HG02798 (cell line): Measurements from ENCODE around the gene SLC25A39.
A peak's percentile ranks its signal among the peaks of the same experiment; 100 is the strongest.
"Not testable (repeated sequence)": the region's sequence is repeated elsewhere in the genome, so short reads cannot be mapped to it uniquely, and the experiment has no call there.

Experiments used
- ATAC-seq: cut with Tn5 transposase; IDR thresholded peaks from one replicate; pipeline ENCODE4 v1.9.1; 2021; ENCODE audit warnings: mild to moderate bottlenecking; ENCODE audit not compliant: unreplicated experiment, poor library complexity

Gene SLC25A39

DNA sequence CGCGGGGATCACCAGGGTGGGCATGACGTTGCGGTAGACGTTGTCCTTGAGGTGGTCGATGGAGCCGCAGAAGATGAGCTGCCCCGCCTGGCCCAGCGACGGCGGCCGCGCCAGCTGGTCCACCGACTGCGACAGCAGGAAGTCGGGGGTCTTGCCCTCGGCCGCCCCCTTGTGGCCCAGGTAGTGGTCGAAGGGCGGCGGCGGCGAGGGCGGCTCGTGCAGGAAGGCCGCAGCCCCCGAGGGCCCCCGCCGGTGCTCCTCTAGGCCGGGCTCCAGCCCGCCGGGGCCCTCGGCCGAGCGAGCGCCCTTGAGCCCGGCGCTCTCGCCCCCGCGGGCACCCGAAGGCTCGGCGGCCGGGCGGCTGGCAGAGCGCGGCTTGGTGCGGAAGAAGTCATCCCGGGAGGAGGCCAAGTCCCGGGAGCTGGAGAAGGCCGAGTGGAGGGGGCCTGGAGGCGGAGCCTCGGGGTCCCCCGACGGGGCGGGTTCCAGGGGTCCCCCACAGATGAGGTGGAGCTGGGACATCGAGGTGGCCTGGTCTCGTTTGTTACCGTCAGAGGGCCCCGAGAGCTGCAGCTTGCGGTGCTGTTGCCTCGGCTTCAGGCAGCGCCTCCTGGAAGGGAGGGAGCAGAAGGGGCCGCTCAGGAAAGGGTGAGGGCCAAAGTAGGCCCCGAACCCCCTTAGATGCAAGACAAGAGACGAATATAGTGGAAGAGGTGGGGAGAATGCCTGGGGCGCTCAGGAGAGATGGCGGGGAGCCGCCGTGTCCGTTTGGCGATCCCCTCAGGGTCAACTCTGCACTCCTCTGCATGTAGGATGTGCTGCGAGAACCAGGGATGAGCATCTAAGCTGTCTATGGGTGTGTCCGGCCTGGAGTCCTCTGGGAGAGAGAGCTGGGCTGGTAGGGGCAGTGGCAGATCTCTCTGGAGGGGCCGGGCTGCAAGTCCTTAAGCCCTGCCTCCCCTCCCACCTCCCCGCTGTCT is 30.2 kb upstream of the SLC25A39 start:
- ATAC-seq, result no peak

DNA sequence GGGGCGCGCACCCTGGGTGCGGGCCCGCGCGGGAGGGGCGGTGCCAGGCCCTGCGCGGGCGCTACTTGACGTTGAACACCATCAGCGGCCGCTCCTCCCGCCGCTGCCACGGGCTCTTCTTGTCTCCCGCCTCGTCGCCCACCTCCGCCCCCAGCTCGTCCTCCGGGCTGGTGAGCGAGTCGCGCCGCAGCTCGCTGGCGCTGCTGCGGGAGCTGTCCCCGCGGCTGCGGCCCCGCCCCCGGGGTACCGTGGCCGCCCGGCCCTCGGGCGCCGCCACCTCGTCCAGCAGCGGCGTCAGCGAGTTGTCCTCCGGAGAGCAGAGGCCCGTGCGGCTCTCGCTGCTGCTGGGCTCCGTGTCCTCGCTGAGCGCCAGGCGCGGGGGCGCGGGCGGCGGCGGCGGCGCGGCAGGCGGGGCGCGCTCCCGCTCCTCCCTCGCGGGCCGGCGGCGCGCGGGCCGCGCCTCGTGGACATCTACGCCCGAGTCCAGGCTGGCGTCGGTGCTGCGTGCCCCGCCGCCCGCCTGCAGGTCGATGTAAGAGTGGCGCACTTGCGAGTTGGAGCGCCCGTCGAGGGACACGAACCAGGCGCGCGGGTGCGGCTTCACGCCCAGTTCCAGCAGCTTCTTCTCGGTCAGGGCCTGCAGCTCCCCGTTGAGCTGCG is 29.2 kb upstream of the SLC25A39 start:
- no peak for ATAC-seq

DNA sequence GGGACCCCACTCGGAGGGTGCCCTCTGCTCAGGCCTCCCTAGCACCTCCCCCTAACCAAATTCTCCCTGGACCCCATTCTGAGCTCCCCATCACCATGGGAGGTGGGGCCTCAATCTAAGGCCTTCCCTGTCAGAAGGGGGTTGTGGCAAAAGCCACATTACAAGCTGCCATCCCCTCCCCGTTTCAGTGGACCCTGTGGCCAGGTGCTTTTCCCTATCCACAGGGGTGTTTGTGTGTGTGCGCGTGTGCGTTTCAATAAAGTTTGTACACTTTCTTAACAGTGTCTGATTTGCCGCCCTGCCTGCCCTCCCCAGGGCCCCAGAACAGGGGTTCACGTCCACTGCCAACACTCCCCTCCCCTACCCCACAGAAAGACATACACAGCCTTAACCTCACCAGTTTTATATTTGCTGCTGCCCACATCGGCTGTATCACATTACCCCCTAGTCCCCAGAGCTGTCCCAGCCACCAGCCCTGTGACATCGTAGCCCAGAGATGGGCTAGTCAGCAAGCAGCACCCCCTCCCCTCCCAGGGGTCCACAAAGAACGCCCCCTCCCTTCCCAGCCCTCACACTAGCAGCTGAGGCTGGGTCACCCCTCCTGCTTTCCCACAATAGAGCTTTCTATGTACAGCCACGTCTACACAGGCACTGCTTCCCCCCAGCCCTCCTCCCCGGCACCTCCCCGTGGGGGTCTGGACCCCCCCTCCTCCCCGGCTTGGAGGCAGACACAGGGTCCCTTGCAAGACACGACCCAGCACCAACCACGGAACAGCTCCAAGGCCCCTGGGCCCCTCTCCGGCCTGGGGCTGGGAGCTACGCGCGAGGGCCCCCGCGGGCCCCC is 28.4 kb upstream of the SLC25A39 start:
- no peak for ATAC-seq

DNA sequence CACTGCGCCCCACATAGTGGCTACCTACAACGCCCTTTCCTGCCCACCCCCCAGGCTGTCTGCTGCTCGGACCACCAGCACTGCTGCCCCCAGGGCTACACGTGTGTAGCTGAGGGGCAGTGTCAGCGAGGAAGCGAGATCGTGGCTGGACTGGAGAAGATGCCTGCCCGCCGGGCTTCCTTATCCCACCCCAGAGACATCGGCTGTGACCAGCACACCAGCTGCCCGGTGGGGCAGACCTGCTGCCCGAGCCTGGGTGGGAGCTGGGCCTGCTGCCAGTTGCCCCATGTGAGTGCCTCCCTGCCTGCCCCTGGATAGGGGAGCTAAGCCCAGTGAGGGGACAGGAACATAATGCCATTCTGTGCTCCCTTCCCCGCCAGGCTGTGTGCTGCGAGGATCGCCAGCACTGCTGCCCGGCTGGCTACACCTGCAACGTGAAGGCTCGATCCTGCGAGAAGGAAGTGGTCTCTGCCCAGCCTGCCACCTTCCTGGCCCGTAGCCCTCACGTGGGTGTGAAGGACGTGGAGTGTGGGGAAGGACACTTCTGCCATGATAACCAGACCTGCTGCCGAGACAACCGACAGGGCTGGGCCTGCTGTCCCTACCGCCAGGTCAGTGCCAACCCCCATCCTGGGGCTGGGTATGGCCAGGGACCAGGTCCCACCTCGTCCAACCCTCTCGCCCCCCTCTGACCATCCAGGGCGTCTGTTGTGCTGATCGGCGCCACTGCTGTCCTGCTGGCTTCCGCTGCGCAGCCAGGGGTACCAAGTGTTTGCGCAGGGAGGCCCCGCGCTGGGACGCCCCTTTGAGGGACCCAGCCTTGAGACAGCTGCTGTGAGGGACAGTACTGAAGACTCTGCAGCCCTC is 27.6 kb upstream of the SLC25A39 start:
- no peak for ATAC-seq

DNA sequence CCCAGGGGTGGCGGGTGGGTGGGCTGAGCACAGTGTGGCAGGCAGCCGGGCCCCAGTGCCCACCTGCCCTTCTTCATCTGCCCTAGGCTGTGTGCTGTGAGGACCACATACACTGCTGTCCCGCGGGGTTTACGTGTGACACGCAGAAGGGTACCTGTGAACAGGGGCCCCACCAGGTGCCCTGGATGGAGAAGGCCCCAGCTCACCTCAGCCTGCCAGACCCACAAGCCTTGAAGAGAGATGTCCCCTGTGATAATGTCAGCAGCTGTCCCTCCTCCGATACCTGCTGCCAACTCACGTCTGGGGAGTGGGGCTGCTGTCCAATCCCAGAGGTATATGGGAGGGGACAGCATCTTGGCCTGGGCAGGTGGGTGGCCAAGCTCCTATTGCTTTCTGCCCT is 26.8 kb upstream of the SLC25A39 start:
- no peak for ATAC-seq

DNA sequence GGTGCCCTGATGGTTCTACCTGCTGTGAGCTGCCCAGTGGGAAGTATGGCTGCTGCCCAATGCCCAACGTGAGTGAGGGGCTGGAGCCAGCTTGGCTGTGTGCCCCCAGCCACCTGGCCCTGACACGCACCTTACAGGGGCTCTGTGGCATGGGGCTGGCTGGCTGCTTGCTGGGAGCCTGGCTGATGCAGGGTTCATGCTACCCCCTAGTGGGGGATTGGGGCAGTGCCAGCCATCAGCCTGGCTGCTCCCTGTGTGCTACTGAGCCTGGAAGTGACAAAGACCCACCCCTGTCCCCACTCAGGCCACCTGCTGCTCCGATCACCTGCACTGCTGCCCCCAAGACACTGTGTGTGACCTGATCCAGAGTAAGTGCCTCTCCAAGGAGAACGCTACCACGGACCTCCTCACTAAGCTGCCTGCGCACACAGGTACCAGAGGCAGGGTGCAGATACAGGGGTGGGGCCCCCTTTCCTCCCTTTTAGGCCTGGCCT is 26.2 kb upstream of the SLC25A39 start:
- ATAC-seq, result no peak

DNA sequence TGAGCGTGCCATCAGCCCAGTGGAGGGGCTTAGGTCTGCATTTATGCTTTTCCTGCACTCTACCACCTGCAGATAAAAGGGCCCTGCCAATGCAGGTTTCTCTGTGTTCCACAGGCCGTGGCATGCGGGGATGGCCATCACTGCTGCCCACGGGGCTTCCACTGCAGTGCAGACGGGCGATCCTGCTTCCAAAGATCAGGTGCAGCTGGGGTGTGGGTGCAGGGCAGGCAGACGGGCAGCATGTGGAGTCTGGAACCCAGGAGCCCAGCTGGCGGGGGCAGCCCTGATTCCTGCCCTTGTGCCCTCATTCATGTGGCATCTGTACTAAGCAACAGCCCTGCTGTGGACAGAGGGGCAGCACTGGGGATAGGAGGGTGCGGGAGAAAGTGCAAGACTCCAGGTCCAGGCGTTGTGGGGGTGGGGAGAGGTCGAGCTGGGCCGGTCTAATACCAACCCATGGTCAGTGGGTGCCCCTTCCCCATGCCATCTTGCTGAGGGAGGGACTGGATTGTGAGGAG is 25.0 kb upstream of the SLC25A39 start:
- ATAC-seq, result no peak

DNA sequence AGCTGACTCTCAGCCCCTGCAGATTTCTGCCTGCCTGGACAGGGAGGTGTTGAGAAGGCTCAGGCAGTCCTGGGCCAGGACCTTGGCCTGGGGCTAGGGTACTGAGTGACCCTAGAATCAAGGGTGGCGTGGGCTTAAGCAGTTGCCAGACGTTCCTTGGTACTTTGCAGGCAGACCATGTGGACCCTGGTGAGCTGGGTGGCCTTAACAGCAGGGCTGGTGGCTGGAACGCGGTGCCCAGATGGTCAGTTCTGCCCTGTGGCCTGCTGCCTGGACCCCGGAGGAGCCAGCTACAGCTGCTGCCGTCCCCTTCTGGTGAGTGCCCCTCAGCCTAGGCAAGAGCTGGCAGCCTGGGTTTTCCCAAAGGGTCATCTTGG is 24.4 kb upstream of the SLC25A39 start:
- no peak for ATAC-seq

DNA sequence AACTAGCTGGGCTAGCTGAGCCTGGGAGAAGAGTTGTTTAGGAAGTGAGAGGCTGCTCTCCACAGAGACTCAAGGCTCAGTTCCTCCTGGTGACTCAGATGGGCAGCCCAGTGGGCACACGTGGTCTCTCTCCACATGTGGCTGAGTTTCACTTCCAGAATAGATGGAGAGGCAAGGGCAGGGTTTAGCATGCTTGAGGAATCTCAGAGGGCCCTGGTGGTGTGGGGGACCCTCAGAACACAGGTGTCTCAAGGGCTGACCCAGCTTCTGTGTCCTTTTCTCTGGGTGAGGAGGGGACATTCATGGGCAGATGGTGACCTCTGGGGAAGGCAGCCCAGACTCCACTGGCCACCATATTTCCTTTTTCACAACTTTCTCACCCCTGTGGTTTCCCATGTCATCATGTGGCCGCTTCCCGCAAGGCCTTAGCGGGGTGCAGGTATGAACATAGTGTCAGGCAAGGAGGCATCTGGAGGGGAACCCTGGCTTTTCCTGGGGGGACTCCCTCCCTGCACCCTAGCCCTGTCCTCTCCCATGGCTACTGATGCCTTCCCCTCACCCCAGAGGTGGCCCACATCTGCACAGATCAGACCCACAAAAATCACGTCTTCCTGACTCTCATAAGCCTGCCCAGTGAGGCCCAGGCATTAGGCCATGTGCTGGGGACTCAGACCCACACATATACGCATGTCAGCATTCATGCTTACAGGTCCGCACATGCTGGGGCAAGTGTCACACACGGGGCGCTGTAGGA is 23.8 kb upstream of the SLC25A39 start:
- ATAC-seq, result peak; percentile 34

DNA sequence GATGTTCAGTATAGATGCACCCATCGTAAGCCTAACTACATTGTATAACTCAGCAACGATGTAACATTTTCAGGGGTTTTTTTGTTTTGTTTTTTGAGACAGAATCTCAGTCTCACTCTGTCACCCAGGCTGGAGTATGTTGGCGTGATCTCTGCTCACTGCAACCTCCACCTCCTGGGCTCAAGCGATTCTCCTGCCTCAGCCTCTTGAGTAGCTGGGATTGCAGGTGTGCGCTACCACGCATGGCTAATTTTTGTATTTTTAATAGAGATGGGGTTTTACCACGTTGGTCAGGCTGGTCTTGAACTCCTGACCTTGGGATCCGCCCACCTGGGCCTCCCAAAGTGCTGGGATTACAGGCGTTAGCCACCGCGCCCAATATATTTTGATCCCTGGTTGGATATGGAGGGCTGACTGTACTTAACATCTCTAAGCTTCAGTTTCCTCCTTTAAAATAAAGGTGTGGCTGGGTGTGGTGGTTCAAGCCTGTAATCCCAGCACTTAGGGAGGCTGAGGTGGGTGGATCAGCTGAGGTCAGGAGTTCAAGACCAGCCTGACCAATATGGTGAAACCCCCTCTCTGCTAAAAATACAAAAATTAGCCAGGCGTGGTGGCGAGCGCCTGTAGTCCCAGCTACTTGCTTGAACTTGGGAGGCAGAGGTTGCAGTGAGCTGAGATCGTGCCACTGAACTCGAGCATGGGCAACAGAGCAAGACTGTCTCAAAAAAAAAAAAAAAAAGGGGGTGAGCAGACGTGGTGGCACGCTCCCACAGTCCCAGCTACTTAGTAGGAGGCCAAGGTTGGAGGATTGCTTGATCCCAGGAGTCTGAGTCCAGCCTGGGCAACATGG is 22.8 kb upstream of the SLC25A39 start:
- ATAC-seq, result not testable (repeated sequence)

DNA sequence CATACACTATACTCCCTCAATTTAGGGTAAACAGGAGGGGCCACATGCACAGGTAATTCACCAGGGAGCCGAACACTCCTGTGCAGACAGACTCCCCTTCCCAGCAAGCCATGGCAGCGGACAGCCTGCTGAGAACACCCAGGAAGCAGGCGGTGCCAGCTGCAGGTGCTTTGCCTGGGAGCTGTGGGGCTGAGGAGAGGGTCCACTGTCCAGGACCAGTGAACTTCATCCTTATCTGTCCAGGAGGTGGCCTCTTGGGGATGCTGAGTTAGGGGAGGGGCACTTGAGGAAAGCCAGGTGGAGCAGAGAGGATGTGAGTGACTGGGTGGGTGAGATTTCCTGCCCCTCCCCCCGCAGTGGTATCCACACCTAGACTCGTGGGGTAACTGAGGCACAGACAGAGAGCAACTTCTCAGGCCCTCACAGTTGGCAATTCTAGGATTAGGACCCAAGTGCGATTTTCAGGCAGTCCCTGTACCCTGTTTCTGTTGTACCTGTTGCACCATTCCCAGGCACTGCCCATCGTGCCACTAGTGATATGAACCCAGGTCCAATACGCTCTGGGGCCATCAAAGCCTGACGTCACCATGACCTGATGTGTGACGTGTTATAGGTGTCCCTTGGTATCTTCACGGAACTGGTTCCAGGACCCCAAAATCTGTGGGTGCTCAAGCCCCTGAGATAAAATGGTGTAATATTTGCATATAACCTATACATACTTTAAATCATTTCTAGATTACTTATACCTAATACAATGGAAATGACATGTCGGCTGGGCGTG is 21.6 kb upstream of the SLC25A39 start:
- no peak for ATAC-seq

DNA sequence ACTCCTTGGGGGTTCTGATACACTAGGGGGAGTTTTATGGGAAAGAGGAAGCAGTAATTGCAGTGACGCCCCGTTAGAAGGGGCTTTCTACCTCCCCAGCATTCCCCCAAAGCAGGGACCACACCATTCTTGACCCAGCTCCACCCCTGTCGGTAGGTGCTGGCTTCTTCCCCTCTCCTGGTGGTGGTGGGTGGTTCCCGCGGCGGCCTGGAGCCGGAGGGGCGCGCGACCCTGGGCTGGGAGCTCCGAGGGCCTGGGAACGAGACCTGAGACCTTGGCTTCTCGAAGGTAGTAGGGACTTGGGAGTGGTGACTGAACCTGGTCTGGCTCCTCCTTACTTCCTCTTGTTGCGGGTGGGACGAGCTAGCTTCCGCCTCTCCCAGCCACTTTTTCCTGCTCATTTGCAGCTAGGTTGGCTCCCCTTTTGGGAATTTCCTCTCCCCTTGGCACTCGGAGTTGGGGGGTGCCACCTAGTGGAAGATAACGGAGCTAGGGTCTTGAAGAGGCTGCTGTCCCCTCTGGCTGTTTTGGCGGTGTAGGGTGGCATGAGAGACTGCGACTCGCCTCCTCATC is 20.9 kb upstream of the SLC25A39 start:
- ATAC-seq, result peak; percentile 8

DNA sequence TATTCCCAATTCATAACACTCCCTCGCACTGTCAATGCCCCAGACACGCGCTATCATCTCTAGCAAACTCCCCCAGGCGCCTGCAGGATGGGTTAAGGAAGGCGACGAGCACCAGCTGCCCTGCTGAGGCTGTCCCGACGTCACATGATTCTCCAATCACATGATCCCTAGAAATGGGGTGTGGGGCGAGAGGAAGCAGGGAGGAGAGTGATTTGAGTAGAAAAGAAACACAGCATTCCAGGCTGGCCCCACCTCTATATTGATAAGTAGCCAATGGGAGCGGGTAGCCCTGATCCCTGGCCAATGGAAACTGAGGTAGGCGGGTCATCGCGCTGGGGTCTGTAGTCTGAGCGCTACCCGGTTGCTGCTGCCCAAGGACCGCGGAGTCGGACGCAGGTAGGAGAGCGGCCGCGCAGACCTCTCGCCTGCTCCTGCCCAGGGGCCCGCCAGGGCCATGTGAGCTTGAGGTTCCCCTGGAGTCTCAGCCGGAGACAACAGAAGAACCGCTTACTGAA is 20.4 kb upstream of the SLC25A39 start, which contains the start of gene GRN:
Gene GRN (plus strand): TSS at position 364 of the 515 bp plus-strand sequence. CDS start 3,863 bp downstream, outside the sequence.
- peak; percentile 76 for ATAC-seq

DNA sequence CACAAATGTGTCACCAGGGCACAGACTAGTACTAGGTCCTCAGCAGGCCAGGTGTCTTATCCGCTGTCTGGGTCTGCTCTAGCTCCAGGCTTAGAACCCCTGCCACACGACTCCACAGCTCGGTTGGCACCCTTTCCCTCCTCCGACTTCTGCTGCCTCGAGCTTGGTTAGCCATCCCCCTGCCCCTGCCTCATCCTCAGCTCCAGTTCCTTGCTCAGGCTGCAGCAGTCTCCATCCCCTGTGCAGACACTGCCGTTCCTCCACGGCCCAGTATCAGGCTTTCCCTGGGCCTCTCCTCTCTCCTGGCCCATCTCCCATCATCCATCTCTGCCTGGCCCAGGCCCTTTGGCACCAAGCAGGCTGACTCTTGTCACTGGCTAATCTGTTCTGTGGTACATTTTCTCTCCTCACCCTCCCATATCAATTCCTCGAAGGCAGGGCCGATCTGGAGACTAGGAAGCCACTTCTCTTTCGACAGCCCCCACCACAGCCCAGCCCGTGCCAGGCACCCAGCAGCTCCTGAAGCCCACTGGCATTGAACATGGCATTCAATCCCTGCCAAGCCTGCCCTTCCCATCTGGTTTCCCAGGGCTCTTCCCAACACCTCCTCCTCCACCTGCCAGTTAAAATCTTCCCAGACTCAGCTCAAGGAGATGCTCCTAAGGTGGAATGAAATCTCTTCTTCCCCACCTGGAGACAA is 19.0 kb upstream of the SLC25A39 start:
- ATAC-seq, result no peak

DNA sequence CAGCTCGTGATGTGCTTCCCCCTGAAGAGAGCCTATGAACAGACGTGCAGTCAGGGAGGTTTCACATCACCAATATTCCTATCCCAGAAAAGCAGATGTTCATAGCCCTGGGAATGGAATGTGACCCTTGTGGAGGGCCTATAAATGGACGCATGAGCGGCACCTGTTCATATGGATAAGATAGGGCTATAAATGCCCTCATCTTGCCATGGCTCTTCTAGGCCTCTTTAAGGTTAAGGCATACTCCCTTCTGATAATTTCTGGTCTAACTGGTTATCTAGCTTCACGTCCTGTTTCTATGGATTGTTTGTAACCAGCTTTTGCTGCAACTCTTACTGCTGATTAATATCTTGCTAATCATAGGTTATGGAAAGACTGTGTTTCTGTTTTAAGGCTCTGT is 15.9 kb upstream of the SLC25A39 start:
- not testable (repeated sequence) for ATAC-seq

DNA sequence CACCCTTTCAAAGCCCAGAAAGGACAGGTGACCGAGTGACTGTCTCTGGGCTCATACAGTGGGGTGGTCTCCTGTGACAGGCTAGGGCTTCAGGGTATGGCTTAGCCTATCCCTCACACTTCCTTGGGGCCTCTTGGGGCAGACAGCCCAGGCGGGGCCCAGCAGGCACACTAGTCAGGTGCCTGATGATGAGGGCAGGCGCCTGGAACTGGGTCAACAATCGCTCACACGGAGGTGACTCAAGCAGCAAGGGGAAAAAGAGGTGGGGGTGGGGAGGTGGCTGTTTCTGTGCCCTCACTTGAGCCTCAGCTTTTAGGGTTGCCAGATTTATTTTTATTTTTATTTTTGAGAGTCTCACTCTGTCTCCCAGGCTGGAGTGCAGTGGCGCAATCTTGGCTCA is 14.1 kb upstream of the SLC25A39 start:
- ATAC-seq, result no peak
